NCI-H2081 treated with DMSO at 0.1 percent for 48 hours (cell line): ENCODE results near the gene SPANXN1.
"Not testable (repeated sequence)": the region's sequence is repeated elsewhere in the genome, so short reads cannot be mapped to it uniquely, and the experiment has no call there.

Source experiments
- DNase-seq: peaks from one replicate; lab custom pipeline; 2025; lab: John Stamatoyannopoulos, UW

The SPANXN1 gene, protein sequence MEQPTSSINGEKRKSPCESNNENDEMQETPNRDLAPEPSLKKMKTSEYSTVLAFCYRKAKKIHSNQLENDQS

DNA sequence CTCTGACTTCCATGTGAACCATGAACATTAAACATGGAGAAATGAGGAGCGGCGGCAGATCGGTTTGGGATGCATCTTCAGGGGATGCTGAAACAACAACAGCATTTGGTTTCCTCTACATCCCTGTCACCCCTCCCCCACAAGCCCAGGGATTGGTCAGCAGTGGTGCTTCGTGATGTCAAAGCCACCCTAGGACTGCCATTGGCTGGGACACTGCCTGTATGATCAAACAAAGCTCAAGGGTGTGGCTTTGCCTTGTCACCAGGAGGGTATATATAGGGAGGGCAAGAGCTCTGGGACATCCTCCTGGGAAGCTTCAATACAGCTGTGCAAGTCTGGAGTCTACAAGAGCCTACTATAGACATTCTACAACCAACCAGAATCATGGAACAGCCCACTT lies at the start of gene SPANXN1:
SPANXN1 (plus strand) TSS at position 301 of the 400 bp plus-strand sequence; CDS start at position 385, 84 bp downstream.
- not testable (repeated sequence) for DNase-seq

DNA sequence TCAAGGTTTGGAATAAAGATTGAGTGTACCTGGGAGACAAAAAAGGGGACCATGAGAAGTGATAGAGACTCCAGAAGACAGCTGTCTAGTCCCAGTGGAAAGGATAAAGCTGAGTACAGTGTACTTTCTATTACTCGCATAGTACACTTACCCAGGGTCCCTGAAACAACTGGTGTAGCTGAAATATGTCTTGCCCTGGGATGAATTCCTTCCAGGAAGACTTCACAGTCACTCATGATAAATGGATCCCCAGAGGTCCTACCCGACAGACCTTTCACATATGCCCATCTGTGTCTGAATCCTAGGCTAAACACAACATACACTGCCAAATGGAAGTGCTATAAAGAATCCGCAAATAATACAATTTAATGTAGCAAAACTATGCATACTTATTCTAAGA lies 48.2 kb upstream of the SPANXN1 start:
- DNase-seq = no peak

DNA sequence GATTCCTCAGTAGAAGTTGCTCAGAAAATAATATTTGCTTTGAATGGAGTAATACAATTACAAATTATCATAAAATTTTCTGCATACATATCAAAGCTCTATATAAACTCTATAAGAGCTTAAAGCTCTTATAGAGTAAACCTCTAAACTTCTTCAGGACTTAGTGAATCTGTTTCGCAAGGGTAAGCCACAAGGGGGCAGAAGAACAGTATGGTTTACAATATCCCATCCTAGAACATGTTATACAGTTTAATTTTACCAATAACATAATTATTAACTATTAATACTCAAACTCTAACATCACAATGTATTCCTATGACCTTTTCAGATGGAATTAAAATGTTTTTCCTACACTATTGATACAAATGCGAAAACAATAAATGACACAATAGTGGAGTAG lies 33.8 kb upstream of the SPANXN1 start:
- no peak for DNase-seq

DNA sequence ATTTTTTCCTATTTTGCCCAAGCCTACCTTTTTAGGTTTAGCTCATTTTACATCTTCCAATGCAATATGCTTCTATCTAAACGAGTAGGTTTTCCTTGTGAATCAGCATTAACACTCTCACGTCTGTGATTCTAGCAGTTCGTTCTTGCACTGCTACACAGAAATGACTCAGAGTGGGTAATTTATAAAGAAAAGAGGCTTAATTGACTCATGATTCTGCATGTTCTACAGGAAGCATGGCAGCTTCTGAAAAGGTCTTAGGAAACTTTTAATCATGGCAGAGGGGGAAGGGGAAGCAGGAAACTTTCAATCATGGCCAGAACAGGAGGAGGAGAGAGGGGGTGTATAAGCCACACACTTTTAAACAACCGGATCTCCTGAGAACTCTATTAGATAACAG lies 44.9 kb downstream of the SPANXN1 start:
- no peak for DNase-seq
